AG20443 (cell line): ENCODE results near the gene SLC8A2.
A peak's percentile ranks its signal among the peaks of the same experiment; 100 is the strongest.
"Not testable (repeated sequence)": the region's sequence is repeated elsewhere in the genome, so short reads cannot be mapped to it uniquely, and the experiment has no call there.

Experiments used
- DNase-seq: peaks from one replicate; pipeline ENCODE4 v3.0.0; 2012; ENCODE audit warnings: low spot score, mixed read lengths

The SLC8A2 gene

GRCh38 chr19:47411696-47412095, 60.0 kb downstream of the SLC8A2 start:
- not testable (repeated sequence) for DNase-seq

DNA sequence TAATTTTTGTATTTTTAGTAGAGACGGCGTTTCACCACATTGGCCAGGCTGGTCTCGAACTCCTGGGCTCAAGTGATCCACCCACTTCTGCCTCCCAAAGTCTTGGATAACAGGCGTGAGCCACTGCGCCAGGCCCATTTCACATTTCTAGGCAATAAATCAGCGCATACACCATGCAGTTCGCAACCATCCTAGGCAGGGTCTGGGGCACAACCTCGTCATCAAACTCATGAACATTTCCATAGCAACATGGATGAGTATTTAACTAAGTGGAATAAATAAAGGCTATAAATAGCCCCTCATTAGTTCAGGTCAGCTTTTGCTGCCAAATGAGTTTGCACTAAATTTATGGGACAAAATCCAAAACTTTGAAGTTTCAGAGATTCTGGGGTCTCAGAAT, 60.6 kb downstream of the SLC8A2 start:
- DNase-seq = no peak

GRCh38 chr19:47408156-47408938, 63.3 kb downstream of the SLC8A2 start:
- DNase-seq = no peak

- no peak for DNase-seq
Observed at GRCh38 chr19:47407417-47407774, 64.3 kb downstream of the SLC8A2 start.

GRCh38 chr19:47406711-47407416, 64.8 kb downstream of the SLC8A2 start:
- peak; percentile 48 for DNase-seq

GRCh38 chr19:47405854-47406417, 65.8 kb downstream of the SLC8A2 start:
- DNase-seq = no peak

- DNase-seq = no peak
Observed at GRCh38 chr19:47405197-47405550, 66.5 kb downstream of the SLC8A2 start.

DNA sequence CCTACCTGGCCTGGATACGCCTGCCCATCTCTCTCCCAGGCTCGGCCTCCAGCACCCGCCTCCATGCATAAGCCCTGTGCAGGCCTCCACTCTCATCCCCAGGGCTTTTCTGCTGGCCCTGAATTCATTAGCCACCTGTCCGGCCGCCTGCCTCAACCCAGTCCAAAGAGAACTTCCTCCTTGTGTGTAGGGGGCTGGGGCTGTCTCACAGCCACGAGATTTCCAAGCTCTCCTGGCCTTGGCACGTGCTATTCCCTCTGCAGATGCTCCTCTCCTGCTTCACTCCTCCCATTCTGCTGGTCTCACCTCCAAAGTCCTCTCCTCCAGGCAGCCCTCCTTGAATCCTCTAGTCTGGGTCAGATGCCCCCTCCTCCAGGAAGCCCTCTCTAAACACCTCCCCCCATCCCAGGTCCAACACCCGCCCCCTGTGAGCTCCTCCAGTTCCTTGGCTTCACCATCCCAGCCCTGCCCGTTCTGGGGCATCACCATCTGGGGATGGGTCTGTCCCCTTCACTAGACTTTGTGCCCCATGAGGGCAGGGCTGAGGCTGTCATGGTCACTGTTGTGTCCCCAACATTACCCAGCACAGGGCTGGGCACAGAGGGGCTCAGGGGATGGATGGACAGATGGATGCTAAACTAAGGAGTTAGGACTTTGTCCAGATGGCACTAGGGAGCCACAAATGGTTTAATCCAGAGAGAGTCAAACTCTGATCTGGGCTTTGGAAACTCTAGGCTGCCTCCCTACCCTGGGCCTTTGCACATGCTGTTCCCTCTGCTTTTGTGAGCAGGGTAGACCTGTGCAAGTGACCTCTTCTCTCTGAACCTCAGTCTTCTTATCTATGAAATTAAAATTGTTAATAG, 67.1 kb downstream of the SLC8A2 start:
- no peak for DNase-seq

- DNase-seq = no peak
Observed at GRCh38 chr19:47402504-47402903, 69.2 kb downstream of the SLC8A2 start.

DNA sequence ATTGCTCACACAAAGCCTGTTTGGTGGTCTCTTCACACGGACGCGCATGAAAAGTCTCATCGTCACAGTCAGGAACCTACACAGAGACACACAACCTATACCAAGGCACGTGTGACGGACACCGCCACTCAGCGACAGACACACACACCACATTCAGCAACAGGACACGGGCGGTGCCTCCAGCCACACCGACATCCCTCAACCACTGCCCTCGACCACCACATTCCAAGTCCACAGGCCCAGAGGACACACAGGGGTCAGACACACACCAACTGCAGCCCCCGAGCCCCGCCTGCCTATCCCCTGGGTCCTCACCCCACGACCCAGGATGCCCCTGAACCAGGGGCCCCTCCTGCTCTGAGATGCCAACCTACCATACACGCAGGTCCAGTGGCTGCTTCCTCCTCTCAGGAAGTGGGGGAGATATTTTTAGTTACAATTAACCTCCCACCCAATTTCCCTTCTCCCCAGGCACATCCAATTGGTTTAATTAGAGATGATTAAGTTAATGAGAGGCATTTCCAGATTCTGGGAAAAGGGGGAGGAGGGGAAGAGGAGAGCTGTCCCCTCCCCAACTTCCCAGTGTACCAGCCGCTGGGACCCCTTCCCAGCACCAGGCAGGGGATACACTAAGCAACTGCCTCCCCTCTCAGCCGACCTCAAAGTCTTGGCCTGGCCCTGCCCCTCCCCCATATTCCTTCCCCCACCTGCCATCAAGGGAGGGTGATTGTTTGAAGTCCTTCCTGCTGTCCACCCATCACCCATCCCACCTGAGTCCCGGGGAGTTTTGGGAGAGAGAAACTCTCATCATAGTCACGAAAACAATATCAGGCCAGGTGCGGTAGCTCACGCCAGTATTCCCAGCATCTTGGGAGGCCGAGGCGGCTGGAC, 72.7 kb downstream of the SLC8A2 start:
- DNase-seq = no peak

DNA sequence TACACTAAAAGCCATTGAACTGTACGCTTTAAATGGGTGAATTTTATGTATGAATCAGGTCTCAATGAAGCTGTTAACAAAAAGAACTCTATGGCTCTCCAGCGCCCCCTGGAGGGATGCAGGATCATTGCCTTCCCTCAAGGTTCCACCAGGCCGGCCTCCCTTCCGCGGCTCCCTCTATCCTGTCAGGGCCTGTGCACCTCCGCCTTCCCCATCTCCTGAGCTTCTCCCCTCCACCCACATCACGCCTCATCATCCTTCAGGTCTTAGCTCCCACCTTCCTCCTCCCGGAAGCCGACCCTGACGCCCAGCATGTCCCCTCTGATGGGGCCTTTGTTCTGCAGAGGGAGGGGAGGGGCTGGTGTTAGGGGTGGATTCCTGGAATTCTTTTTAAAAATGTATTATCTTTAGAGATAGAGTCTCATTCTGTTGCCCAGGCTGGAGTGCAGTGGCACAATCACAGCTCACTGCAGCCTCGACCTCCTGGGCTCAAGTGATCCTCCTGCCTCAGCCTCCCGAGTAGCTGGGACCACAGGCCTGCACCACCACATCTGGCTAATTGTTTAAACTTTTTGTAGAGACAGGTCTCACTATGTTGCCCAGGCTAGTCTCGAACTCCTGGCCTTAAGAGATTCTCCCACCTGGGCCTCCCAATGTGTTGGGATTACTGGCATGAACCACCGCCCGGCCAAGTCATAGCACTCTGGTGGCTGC, 80.0 kb downstream of the SLC8A2 start:
- peak; percentile 88 for DNase-seq

DNA sequence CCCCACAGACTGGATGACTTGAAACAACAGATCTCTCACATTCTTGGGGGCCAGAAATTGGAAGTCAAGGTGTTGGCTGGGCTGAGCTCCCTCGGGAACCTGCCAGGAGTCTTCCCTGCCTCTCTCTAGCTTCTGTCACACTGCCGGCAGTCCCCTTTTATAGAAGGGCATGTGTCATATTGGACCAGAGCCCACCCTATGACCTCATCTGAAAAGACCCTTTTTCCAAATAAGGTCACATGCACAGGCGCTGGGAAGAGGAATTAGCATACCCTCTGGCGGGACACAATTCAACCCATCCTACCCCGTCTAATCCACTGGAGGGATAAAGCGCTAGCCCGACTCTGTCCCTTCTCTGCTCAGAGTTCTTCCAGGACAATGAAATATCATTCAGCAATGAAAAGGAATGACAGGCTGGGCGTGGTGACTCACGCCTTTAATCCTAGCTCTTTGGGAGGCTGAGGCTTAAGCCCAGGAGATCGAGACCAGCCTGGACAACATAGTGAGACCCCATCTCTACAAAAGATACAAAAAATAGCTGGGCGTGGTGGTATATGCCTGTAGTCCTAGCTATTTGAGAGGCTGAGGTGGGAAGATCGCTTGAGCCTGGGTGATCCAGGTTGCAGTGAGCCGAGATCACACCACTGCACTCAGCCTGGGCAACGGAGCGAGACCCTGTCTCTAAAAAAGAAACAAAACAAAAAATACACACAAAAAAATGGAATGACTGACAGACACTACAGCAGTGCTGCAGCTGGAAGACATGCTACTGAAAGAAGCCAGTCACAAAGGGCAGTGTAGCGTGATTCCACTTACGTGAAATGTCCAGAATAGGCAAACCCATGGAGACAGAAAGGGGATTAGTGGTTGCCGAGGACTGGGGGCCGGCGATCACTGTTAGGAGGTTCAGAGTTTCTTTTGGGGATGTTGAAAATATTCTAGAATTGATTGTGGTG, 80.9 kb downstream of the SLC8A2 start:
- DNase-seq = no peak

DNA sequence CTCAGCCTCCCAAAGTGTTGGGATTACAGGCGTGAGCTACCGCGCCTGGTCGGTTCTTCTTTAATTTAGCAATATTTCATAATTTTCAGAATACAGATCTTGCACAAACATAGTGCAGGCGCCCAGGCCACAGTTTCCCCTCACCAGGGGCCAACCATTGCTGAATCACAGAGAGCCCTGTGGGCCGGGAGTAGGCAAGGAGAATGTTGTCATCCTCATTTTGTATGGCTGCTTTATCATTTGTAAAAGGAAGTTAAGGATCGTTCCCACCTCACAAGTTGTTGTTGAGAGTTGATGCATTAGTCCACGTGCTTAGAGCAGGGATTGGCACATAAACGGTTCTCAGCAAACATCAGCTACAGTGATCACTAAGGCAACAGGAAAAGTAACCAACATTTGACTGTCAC, 82.5 kb downstream of the SLC8A2 start:
- no peak for DNase-seq

DNA sequence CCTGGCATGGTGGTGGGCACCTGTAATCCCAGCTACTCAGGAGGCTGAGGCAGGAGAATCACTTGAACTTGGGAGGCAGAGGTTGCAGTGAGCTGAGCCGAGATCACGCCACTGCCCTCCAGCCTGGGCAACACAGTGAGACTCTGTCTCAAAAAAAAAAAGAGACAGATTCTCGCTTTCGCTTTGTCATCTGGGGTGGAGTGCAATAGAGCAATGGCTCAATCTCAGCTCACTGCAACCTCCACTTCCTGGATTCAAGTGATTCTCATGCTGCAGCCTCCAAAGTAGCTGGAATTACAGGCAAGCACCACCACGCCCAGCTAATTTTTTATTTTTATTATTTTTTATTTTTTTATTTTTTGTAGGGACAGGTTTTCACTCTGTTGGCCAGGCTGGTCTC, 83.0 kb downstream of the SLC8A2 start:
- DNase-seq = not testable (repeated sequence)

- not testable (repeated sequence) for DNase-seq
Observed at GRCh38 chr19:47387623-47388022, 84.1 kb downstream of the SLC8A2 start.

GRCh38 chr19:47386582-47386981, 85.1 kb downstream of the SLC8A2 start:
- not testable (repeated sequence) for DNase-seq

- not testable (repeated sequence) for DNase-seq
Observed at GRCh38 chr19:47384533-47384932, 87.2 kb downstream of the SLC8A2 start.

- DNase-seq = not testable (repeated sequence)
Observed at GRCh38 chr19:47383890-47384289, 87.8 kb downstream of the SLC8A2 start.

GRCh38 chr19:47381653-47382279, 89.9 kb downstream of the SLC8A2 start:
- DNase-seq = no peak
